HG03103 (cell line): ENCODE results near the gene CLDN11.

ENCODE experiments used
- ATAC-seq: cut with Tn5 transposase; IDR thresholded peaks from one replicate; pipeline ENCODE4 v1.9.1; 2021; ENCODE audit warnings: low read depth; ENCODE audit not compliant: unreplicated experiment

The CLDN11 gene

GRCh38 chr3:170418422-170419398, at the start of gene CLDN11:
CLDN11 (plus strand) TSS chr3:170418868; CDS start chr3:170419067, 199 bp downstream.
- no peak for ATAC-seq

GRCh38 chr3:170368921-170369320, 49.7 kb upstream of the CLDN11 start:
- ATAC-seq: no peak

- no peak for ATAC-seq
These were observed 46.3 kb upstream of the CLDN11 start for GRCh38 chr3:170372190-170372879.

- no peak for ATAC-seq
These were observed 35.1 kb upstream of the CLDN11 start for GRCh38 chr3:170383567-170383966.

- no peak for ATAC-seq
These were observed 32.2 kb upstream of the CLDN11 start for GRCh38 chr3:170386468-170386867.

GRCh38 chr3:170387950-170388349, 30.7 kb upstream of the CLDN11 start:
- no peak for ATAC-seq

- ATAC-seq: no peak
These were observed 27.6 kb upstream of the CLDN11 start for GRCh38 chr3:170391108-170391507.

GRCh38 chr3:170397685-170398084, 21.0 kb upstream of the CLDN11 start:
- no peak for ATAC-seq

- no peak for ATAC-seq
These were observed 13.6 kb upstream of the CLDN11 start for GRCh38 chr3:170405101-170405500.

GRCh38 chr3:170410428-170411029, 8.1 kb upstream of the CLDN11 start:
- ATAC-seq: no peak

- ATAC-seq: no peak
These were observed 5.4 kb upstream of the CLDN11 start for GRCh38 chr3:170413291-170413690.

- ATAC-seq: peak; percentile 75
These were observed 4.4 kb upstream of the CLDN11 start for GRCh38 chr3:170414202-170414663.

GRCh38 chr3:170417090-170417489, 1.6 kb upstream of the CLDN11 start:
- no peak for ATAC-seq

GRCh38 chr3:170419557-170420087, 954 bp downstream of the CLDN11 start:
- ATAC-seq: no peak

- ATAC-seq: no peak
These were observed 1.7 kb downstream of the CLDN11 start for GRCh38 chr3:170420307-170420821.

GRCh38 chr3:170421111-170421641, 2.5 kb downstream of the CLDN11 start:
- no peak for ATAC-seq

- no peak for ATAC-seq
These were observed 3.1 kb downstream of the CLDN11 start for GRCh38 chr3:170421758-170422157.

- no peak for ATAC-seq
These were observed 4.4 kb downstream of the CLDN11 start for GRCh38 chr3:170423001-170423615.

- no peak for ATAC-seq
These were observed 6.2 kb downstream of the CLDN11 start for GRCh38 chr3:170424879-170425278.
